K562 (cell line): ENCODE measurements around the gene POT1. TPM values are rescaled to one million over a fixed set of nuclear protein-coding genes. Genes with fewer than 3 reads are reported as not detected.
A peak's percentile ranks its signal among the peaks of the same experiment; 100 is the strongest.

Experiments
- CC2D1A ChIP-seq: fragments of 450-650 bp; IDR thresholded peaks from 2 replicates; pipeline ENCODE4 v1.6.1; 2017; ENCODE audit warnings: mild to moderate bottlenecking
- ELK1 ChIP-seq: sonication (generic); formaldehyde crosslinking; IDR thresholded peaks from 2 replicates; pipeline ENCODE4 v1.8.1; 2022; ENCODE audit warnings: missing genetic modification reagents
- HDAC3 ChIP-seq: fragments of 450-650 bp; IDR thresholded peaks from 2 replicates; pipeline ENCODE4 v1.6.1; 2018; ENCODE audit warnings: borderline replicate concordance, mild to moderate bottlenecking, moderate library complexity; ENCODE audit not compliant: partially characterized antibody
- HNRNPUL1 ChIP-seq: fragments of 200-400 bp; formaldehyde crosslinking; IDR thresholded peaks from 2 replicates; pipeline ENCODE4 v1.6.1; 2017; ENCODE audit warnings: low read length
- KAT8 ChIP-seq: fragments of 450-650 bp; IDR thresholded peaks from 2 replicates; pipeline ENCODE4 v1.6.1; 2016; ENCODE audit warnings: low read depth, mild to moderate bottlenecking
- NEUROD1 ChIP-seq: fragments of 150-350 bp; IDR thresholded peaks from 2 replicates; pipeline ENCODE4 v1.6.1; 2014; ENCODE audit warnings: borderline replicate concordance, low read length, low read depth; ENCODE audit not compliant: partially characterized antibody
- NFIX ChIP-seq: fragments of 250-450 bp; sonication (Bioruptor Pico); IDR thresholded peaks from 2 replicates; pipeline ENCODE4 v1.4.0; 2020; ENCODE audit warnings: low read depth, mild to moderate bottlenecking, moderate library complexity
- PCBP2 ChIP-seq: fragments of 200-400 bp; formaldehyde crosslinking; IDR thresholded peaks from 2 replicates; pipeline ENCODE4 v1.6.1; 2018; ENCODE audit warnings: low read length, low read depth, mild to moderate bottlenecking, moderate library complexity; ENCODE audit not compliant: poor library complexity, severe bottlenecking
- REST ChIP-seq, 2 experiments: fragments of 450-650 bp; formaldehyde crosslinking in 1 of 2; IDR thresholded peaks; 2 replicates each; pipeline versions ENCODE4 v1.4.0 to v1.6.1; 2014 to 2020; ENCODE audit warnings: mild to moderate bottlenecking in 2 of 2, borderline replicate concordance in 1 of 2, low read depth in 1 of 2
- RNF2 ChIP-seq: sonication (generic); IDR thresholded peaks from 2 replicates; pipeline ENCODE4 v1.6.1; 2016
- SREBF2 ChIP-seq: sonication (generic); formaldehyde crosslinking; IDR thresholded peaks from 2 replicates; pipeline ENCODE4 v1.4.0; 2020; ENCODE audit warnings: mild to moderate bottlenecking, missing genetic modification reagents
- VEZF1 ChIP-seq: fragments of 200-800 bp; sonication (Bioruptor generic); IDR thresholded peaks from 2 replicates; pipeline ENCODE4 v1.6.1; 2017; ENCODE audit warnings: missing genetic modification characterization, missing compliant biosample characterization
- ZC3H8 ChIP-seq: fragments of 450-650 bp; IDR thresholded peaks from 2 replicates; pipeline ENCODE4 v1.6.1; 2017
- ZNF280B ChIP-seq: fragments of 250-450 bp; sonication (Bioruptor Pico); IDR thresholded peaks from 2 replicates; pipeline ENCODE4 v1.5.1; 2021; ENCODE audit warnings: mild to moderate bottlenecking
- ZNF584 ChIP-seq: fragments of 200-800 bp; sonication (Bioruptor generic); IDR thresholded peaks from 2 replicates; pipeline ENCODE4 v1.6.1; 2016; ENCODE audit warnings: low read depth, mild to moderate bottlenecking, missing genetic modification characterization, missing compliant biosample characterization
- polyA plus RNA-seq, 8 experiments: library from polyadenylated mRNA; depleted of rRNA in 4 of 8; stranded (reverse) in 5 of 8; unstranded in 3 of 8; fragments of >200 nt; fragmentation: Nextera tagmentation in 2 of 8; fragmentation: Illumina TruSeq in 1 of 8; extraction: Ambion mirVana in 2 of 8; extraction: Trizol in 1 of 8; gene quantifications; 2 replicates each; pipeline versions ENCODE4 v1.2.1 to v1.2.3, GENCODE V29; 2011 to 2014; ENCODE audit warnings: inconsistent platforms in 1 of 8, missing spikeins in 1 of 8
- total RNA-seq, 7 experiments: library from RNA; depleted of rRNA in 6 of 7; stranded (reverse); fragments of >200 nt in 6 of 7; fragmentation: Illumina TruSeq in 2 of 7; extraction: Trizol in 2 of 7; gene quantifications; 2 replicates each; pipeline versions ENCODE4 v1.2.1 to v1.2.3, GENCODE V29; 2011 to 2021; ENCODE audit warnings: low replicate concordance in 1 of 7

The POT1 gene
- total and polyA plus RNA-seq, 9 of the 15 experiments (the other 6 are each of a cell fraction or from before 2014, with no cell fraction given), result 37.9 to 140 (median 63.6) TPM

GRCh38 chr7:124929467-124930172 is at the start of gene POT1 (continued):
- no peak for TF ChIP-seq REST (IDR thresholded peaks at IDR 0.05; ENCODE audit: borderline replicate concordance)
- TF ChIP-seq REST (CRISPR knock-in tag; IDR thresholded peaks at IDR 0.05; ENCODE audit: low read depth), result peak; percentile 78
- no peak for TF ChIP-seq PCBP2
- TF ChIP-seq ZC3H8, result peak; percentile 63; the same call in 1 of the 2 replicates
- no peak for TF ChIP-seq SREBF2 (CRISPR knock-in tag)
- TF ChIP-seq KAT8, result no peak; the same call in 1 of the 2 replicates
- no peak for TF ChIP-seq HNRNPUL1
- no peak for TF ChIP-seq NFIX (CRISPR knock-in tag)
- TF ChIP-seq ZNF280B (CRISPR knock-in tag), result no peak
- TF ChIP-seq ELK1, result no peak
- no peak for TF ChIP-seq HDAC3
- peak; percentile 52 for TF ChIP-seq RNF2
- no peak; the same call in none of the 2 replicates for TF ChIP-seq VEZF1 (CRISPR knock-in tag)
- TF ChIP-seq CC2D1A, result peak; percentile 91
- TF ChIP-seq NEUROD1, result no peak
- 0 out of 2 replicates have a peak, but pooled peaks have one; percentile 33 for TF ChIP-seq ZNF584 (CRISPR knock-in tag)
